Measurements from ENCODE around the gene FSCN2. TPM values are rescaled to one million over a fixed set of nuclear protein-coding genes. Genes with fewer than 3 reads are reported as not detected.
A peak's percentile ranks its signal among the peaks of the same experiment; 100 is the strongest.

Gene FSCN2
- total RNA-seq, 1 donor from 2014 or later = 3.6 TPM

DNA sequence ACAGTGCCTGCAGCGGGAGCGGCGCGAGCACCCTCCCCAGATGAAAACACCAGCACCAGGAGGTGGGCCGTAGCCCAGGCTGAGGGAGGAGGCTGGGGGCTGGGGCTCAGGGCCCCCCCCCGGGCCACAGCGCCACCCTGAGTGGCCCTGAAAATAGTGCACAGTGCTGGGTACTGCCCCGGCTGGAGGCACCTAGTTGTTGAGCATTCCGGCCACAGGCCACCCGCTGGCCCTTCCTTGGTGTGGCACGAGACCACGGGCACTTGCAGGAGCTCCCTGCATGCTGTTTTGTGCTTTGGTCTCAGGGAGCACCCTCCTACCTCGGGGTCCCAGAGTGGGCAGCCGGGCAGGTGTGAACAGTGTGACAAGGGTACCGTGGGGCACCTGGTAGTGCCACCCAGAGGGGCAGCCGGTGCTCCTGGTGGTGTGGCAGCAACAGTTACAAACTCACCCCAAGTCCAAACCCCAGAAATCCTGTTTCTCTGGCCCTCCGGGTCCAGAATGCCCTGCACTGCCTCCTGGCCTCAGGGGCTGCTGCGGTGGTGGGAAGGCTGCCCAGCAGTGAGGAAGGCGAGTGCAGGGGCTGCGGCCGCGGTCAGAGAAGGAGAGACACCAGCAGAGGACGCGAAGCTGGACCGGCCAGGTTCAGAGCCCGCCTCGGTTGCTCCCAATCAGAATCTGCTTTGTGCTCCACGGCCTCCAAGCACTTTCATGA, 11.9 kb downstream of the FSCN2 start:
- Histone ChIP-seq H3K27ac (no peak overlapping the region), H3K4me3 (no peak overlapping the region), H3K9me3 (no peaks in the 10 kb centered on the region), H3K36me3 (peaks cover 41% of the 10 kb centered on the region), H3K4me1 (peaks cover 10% of the 10 kb centered on the region), H3K27me3 (peaks cover 16% of the 10 kb centered on the region)
- DNase-seq (no peak), ATAC-seq (no peak)
- intact Hi-C loops (cut with DNase I) = no loop called here
- TF ChIP-seq, protein P1, sequence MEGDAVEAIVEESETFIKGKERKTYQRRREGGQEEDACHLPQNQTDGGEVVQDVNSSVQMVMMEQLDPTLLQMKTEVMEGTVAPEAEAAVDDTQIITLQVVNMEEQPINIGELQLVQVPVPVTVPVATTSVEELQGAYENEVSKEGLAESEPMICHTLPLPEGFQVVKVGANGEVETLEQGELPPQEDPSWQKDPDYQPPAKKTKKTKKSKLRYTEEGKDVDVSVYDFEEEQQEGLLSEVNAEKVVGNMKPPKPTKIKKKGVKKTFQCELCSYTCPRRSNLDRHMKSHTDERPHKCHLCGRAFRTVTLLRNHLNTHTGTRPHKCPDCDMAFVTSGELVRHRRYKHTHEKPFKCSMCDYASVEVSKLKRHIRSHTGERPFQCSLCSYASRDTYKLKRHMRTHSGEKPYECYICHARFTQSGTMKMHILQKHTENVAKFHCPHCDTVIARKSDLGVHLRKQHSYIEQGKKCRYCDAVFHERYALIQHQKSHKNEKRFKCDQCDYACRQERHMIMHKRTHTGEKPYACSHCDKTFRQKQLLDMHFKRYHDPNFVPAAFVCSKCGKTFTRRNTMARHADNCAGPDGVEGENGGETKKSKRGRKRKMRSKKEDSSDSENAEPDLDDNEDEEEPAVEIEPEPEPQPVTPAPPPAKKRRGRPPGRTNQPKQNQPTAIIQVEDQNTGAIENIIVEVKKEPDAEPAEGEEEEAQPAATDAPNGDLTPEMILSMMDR (IDR thresholded peaks at IDR 0.05) = no peak

DNA sequence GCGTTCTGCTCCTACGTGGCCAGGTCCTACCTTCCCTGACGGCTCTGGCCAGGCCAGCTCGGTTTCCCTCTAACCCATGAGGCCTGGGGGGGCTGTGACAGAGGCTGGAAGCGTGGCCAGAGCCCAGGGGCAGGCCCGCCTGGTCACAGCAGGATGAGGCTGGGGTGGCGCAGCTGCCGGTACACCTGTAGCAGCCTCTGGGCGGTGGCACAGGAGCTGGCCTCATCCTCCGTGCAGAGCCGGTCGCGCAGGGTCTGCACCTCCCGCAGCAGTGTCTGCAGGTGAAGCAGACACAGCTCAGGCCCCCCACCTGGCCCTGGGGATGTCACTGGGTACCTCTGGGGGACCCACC, 12.5 kb downstream of the FSCN2 start:
- Histone ChIP-seq H3K4me3 (no peak overlapping the region), H3K9me3 (no peaks in the 10 kb centered on the region), H3K4me1 (peaks cover 10% of the 10 kb centered on the region), H3K27ac (no peak overlapping the region), H3K27me3 (peaks cover 16% of the 10 kb centered on the region), H3K36me3 (peaks cover 46% of the 10 kb centered on the region)
- DNase-seq (peak; percentile 64), ATAC-seq (no peak)
- intact Hi-C loops (cut with DNase I) = no loop called here
- TF ChIP-seq, protein P1 (IDR thresholded peaks at IDR 0.05) = no peak

DNA sequence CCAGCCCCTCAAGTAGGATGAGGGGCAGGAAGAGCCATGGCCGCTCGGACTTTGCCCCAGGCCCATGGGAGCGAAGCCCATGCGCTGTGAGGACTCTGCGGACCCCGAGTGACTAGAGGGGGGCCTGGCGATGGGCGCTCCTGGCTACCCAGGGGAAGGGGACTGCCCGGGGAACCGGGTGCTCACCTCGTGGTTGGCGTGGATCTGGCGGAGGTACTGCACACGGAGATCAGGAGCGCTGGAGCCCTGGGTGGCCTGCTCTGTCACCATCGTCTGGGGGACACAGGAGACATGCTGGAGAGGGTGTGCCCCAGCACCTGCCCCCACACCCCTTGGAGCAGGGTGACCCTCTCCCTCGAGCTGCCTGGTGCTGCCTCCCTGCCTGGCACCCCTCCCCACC, 12.9 kb downstream of the FSCN2 start:
- no peak for DNase-seq
- Histone ChIP-seq H3K9me3 (no peaks in the 10 kb centered on the region), H3K4me3 (no peak overlapping the region), H3K27me3 (peaks cover 16% of the 10 kb centered on the region), H3K4me1 (peaks cover 10% of the 10 kb centered on the region), H3K27ac (no peak overlapping the region), H3K36me3 (peaks cover 51% of the 10 kb centered on the region)
- intact Hi-C loops (cut with DNase I) = no loop called here
- TF ChIP-seq, protein P1 (IDR thresholded peaks at IDR 0.05) = no peak
- no peak for ATAC-seq

DNA sequence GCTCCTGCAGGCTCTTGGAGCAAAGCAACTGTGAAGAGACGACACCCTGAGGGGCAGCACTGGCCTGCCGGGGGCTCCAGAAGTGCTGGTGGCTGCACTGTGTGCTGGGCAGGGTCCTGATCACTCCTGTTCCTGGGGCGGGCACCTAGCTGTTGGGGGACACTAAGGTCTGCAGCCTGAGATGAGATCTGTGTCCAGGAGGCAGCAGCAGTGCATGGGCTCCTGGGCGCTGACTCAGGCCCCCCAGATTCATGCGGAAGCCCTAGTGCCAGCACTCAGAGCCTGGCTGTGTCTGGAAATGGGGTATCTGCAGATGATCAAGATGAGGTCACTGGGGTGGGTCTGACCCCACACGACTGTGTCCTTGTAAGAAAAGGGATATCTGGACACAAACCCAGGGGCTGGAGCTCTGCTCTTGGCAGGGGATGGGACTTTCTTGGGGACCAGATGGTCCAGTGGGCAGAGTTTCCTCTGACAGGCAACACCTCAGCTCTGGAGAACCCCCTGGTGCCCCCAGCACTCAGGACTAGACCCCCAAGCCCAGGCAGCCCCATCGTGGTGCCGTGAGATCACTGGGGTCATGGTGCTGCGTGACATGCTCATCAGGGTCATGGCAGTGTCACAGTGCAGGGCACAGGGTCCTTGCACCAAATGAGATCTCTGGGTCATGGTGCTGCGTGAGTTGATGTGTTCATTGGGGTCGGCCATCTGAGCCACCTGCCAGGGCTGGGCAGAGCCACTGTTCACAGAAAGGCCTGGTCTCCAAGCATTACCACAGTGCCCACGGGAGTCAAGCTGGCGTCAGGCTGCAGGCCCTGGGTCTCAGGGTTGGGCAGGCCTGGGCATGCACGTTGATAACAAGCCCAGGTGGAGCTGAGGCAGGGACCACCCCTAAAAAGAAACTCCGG, 14.5 kb downstream of the FSCN2 start:
- intact Hi-C loops (cut with DNase I) = no loop called here
- ATAC-seq = no peak
- Histone ChIP-seq H3K4me3 (no peak overlapping the region), H3K27me3 (peaks cover 2% of the 10 kb centered on the region), H3K9me3 (no peaks in the 10 kb centered on the region), H3K4me1 (no peaks in the 10 kb centered on the region), H3K27ac (no peak overlapping the region), H3K36me3 (peaks cover 66% of the 10 kb centered on the region)
- DNase-seq = no peak
- TF ChIP-seq, protein P1 (IDR thresholded peaks at IDR 0.05) = no peak

DNA sequence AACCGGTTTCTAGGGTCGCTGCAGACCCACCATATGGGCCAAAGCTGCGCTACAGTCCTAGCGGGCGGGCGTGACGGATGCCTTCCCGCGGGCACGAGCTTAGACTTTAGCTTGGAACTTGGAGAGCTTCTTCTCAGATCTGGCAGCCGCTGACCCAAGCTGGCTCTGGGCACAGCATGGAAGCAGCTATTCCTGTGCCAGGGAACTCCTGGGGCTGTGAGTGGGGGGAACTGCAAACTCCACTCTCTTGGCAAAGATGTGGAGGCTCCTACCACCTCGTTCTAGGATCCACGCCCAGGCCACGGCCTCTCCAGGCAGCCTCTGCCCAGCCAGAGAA, 15.1 kb downstream of the FSCN2 start:
- ATAC-seq = no peak
- H3K27me3 ChIP-seq = no peaks in the 10 kb centered on the region

More for the DNA sequence above, 15.1 kb downstream of the FSCN2 start:
- Histone ChIP-seq H3K36me3 (peaks cover 72% of the 10 kb centered on the region), H3K4me3 (no peak overlapping the region), H3K27ac (no peak overlapping the region), H3K9me3 (no peaks in the 10 kb centered on the region), H3K4me1 (no peaks in the 10 kb centered on the region)
- DNase-seq = no peak
- TF ChIP-seq, protein P1 (IDR thresholded peaks at IDR 0.05) = no peak
- intact Hi-C loops (cut with DNase I) = no loop called here
